HL-60 (cell line): ENCODE data around the gene DIP2B.

Experiments used
- DNase-seq, 2 experiments: peaks; one replicate each; pipeline ENCODE4 v3.0.0-alpha.2; 2010 to 2020; ENCODE audit warnings: low read depth in 1 of 2, low spot score in 1 of 2
- H3K27ac ChIP-seq: fragments of 250-450 bp; sonication (Bioruptor Pico); replicated peaks from 2 replicates; pipeline ENCODE4 v1.5.1; 2020; ENCODE audit warnings: mild to moderate bottlenecking, moderate library complexity
- H3K27me3 ChIP-seq: fragments of 250-450 bp; sonication (Bioruptor Pico); 2 replicates; pipeline ENCODE4 v1.5.1; 2021; ENCODE audit warnings: mild to moderate bottlenecking, moderate library complexity; ENCODE audit not compliant: insufficient read depth, poor library complexity, severe bottlenecking
- H3K4me3 ChIP-seq: replicated peaks from 2 replicates; pipeline ENCODE4 v1.5.1; 2011; ENCODE audit warnings: mild to moderate bottlenecking, control low read depth, low read length; ENCODE audit not compliant: insufficient read depth
- GABPA ChIP-seq: IDR thresholded peaks from 2 replicates; pipeline ENCODE4 v1.6.1; 2012; ENCODE audit warnings: low read depth
- POLR2AphosphoS5 ChIP-seq: IDR thresholded peaks from 2 replicates; pipeline ENCODE4 v1.6.1; 2012; ENCODE audit warnings: low read depth
- SPI1 ChIP-seq: IDR thresholded peaks from 2 replicates; pipeline ENCODE4 v1.6.1; 2012; ENCODE audit warnings: low read depth, mild to moderate bottlenecking, borderline replicate concordance
- TF ChIP-seq, protein P1 (sequence below): IDR thresholded peaks from one replicate; pipeline ENCODE4 v1.5.1; 2011; ENCODE audit warnings: low read length, control low read depth, inconsistent platforms; ENCODE audit not compliant: insufficient read depth
- TF ChIP-seq, protein P2 (sequence below): IDR thresholded peaks from 2 replicates; pipeline ENCODE4 v1.6.1; 2012; ENCODE audit warnings: low read depth; ENCODE audit not compliant: insufficient replicate concordance

The DIP2B gene

DNA sequence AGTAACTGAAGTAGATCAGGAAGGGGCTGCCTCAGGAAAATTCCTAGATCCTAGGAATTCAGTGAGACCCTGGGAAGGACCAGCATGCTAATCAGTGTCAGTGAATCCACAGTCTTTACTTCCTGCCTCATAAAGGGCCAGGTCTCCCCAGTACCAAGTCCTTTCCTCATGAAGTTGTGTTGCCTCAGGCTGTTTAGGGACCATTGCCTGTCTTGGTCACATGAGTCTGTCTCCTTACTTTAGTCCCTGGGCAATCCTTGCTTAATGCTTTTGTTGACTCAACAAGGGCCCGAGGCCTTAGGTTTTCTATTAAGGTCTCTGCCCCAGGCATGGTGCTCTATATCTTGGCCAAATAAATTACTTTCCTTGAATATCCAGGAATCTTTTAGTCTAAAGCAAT, 243.0 kb downstream of the DIP2B start:
- no peaks in the 10 kb centered on the region for H3K27me3 ChIP-seq
- TF ChIP-seq GABPA, result no peak
- DNase-seq, result no peak

DNA sequence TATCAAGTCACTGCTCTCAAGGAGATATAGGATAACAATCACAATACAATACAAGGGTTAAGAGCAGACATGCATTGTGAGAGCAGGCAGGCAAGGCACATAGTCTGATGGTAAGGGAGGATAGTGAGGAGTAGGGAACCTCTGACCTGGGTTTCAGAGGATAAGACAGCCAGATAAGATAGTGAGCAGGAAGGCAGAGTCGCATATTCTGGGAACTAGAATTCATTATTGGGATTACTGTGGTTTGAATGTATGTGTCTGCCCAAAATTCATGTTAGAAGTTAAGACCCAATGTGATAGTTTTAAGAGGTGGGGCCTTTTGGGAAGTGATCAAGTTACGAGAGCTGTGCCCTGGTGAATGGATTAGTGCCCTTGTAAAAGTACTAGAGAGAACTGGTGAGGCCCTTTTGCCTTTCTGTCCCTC, 244.7 kb downstream of the DIP2B start:
- no peak overlapping the region for H3K27ac ChIP-seq
- DNase-seq, result no peak
- H3K4me3 ChIP-seq, result no peak overlapping the region
- TF ChIP-seq SPI1 (no peak), POLR2AphosphoS5 (no peak), GABPA (no peak)
- TF ChIP-seq, protein P1, sequence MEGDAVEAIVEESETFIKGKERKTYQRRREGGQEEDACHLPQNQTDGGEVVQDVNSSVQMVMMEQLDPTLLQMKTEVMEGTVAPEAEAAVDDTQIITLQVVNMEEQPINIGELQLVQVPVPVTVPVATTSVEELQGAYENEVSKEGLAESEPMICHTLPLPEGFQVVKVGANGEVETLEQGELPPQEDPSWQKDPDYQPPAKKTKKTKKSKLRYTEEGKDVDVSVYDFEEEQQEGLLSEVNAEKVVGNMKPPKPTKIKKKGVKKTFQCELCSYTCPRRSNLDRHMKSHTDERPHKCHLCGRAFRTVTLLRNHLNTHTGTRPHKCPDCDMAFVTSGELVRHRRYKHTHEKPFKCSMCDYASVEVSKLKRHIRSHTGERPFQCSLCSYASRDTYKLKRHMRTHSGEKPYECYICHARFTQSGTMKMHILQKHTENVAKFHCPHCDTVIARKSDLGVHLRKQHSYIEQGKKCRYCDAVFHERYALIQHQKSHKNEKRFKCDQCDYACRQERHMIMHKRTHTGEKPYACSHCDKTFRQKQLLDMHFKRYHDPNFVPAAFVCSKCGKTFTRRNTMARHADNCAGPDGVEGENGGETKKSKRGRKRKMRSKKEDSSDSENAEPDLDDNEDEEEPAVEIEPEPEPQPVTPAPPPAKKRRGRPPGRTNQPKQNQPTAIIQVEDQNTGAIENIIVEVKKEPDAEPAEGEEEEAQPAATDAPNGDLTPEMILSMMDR, result no peak
- TF ChIP-seq, protein P2, sequence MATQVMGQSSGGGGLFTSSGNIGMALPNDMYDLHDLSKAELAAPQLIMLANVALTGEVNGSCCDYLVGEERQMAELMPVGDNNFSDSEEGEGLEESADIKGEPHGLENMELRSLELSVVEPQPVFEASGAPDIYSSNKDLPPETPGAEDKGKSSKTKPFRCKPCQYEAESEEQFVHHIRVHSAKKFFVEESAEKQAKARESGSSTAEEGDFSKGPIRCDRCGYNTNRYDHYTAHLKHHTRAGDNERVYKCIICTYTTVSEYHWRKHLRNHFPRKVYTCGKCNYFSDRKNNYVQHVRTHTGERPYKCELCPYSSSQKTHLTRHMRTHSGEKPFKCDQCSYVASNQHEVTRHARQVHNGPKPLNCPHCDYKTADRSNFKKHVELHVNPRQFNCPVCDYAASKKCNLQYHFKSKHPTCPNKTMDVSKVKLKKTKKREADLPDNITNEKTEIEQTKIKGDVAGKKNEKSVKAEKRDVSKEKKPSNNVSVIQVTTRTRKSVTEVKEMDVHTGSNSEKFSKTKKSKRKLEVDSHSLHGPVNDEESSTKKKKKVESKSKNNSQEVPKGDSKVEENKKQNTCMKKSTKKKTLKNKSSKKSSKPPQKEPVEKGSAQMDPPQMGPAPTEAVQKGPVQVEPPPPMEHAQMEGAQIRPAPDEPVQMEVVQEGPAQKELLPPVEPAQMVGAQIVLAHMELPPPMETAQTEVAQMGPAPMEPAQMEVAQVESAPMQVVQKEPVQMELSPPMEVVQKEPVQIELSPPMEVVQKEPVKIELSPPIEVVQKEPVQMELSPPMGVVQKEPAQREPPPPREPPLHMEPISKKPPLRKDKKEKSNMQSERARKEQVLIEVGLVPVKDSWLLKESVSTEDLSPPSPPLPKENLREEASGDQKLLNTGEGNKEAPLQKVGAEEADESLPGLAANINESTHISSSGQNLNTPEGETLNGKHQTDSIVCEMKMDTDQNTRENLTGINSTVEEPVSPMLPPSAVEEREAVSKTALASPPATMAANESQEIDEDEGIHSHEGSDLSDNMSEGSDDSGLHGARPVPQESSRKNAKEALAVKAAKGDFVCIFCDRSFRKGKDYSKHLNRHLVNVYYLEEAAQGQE, result no peak
- H3K27me3 ChIP-seq, result no peaks in the 10 kb centered on the region

More for the DNA sequence above, 243.0 kb downstream of the DIP2B start:
- no peak overlapping the region for H3K4me3 ChIP-seq
- no peak overlapping the region for H3K27ac ChIP-seq

DNA sequence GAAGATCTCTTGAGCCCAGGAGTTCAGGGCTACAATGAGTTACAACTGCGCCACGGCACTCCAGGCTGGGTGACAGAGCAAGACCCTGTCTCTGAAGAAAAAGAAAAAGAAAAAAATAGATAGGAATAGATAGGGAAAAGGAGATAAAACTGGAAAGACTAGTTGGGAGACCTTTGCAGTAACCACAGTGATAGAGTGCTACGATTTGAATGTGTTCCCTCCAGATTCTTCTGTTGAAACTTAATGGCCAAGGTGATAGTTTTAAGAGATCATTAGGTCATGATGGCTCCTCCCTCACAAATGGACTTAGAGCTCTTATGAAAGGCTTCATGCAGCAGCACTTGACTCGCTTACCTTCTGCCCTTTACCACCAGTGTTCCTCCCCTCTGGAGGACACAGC, 245.6 kb downstream of the DIP2B start:
- Histone ChIP-seq H3K27ac (no peak overlapping the region), H3K4me3 (no peak overlapping the region), H3K27me3 (no peaks in the 10 kb centered on the region)
- no peak for TF ChIP-seq GABPA
- TF ChIP-seq, protein P2, result no peak
- no peak for TF ChIP-seq POLR2AphosphoS5
- no peak for TF ChIP-seq SPI1
- TF ChIP-seq, protein P1, result no peak
- DNase-seq, result no peak

DNA sequence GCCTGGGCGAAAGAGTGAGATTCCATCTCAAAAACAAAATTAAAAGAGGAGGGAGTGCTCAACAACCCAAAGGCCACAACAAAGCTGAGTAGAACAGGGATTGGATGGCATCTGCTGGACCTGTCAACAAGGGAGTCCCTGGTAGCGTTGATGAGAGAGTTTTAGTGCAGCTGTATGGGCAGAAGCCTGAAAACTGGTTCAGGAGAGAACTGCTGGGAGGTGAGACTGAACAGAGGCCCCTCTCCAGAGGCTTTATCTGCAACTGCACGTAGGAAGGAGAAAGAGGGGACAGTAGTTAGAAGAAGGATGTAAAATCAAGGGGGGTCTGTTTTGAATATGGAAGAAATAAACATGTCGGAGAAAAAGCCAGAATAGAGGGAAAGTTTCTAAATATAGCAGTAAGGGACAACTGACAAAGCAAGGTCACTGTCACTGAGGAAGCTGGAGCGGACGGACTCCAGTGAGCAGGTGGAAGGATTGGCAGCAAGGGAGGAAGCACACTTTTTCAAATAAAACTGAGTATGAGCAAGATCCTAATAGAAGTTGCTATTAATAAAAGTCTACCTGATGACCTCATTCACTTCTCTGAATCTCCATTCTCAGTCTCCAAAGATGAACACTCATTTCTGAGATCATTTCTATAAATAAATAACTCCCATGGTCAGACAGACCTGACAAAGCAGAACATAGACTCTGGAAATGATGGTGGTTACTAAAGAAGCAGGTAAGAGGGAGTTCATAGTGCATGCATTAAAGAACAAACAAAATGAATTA, 247.3 kb downstream of the DIP2B start:
- Histone ChIP-seq H3K4me3 (no peak overlapping the region), H3K27ac (no peak overlapping the region), H3K27me3 (no peaks in the 10 kb centered on the region)
- no peak for DNase-seq
- TF ChIP-seq, protein P2, result no peak
- TF ChIP-seq POLR2AphosphoS5, result no peak
- TF ChIP-seq, protein P1, result no peak
- no peak for TF ChIP-seq GABPA
- TF ChIP-seq SPI1, result no peak
